Epithelial cell of proximal tubule (primary cell): Measurements from ENCODE around the gene L3MBTL1. TPM values are rescaled to one million over a fixed set of nuclear protein-coding genes. Genes with fewer than 3 reads are reported as not detected.

Experiments used
- DNase-seq: peaks from one replicate; pipeline ENCODE4 v3.0.0-alpha.2; 2011; ENCODE audit warnings: low read depth
- H3K4me3 ChIP-seq: 2 replicates; pipeline ENCODE4 v1.5.1; 2011; ENCODE audit warnings: low read depth, mild to moderate bottlenecking, low read length
- CTCF ChIP-seq: conservative IDR thresholded peaks from 2 replicates; pipeline ENCODE4 v1.5.1; 2012; ENCODE audit warnings: low read depth, mild to moderate bottlenecking, low read length
- total RNA-seq: library from RNA; depleted of rRNA; stranded (reverse); fragments of >200 nt; gene quantifications from 2 replicates; pipeline ENCODE4 v1.2.3, GENCODE V29; 2015

Gene L3MBTL1
- total RNA-seq, 1 donor from 2014 or later: 5.2 TPM

- TF ChIP-seq CTCF: no peak
- DNase-seq: no peak
- H3K4me3 ChIP-seq: no peak overlapping the region
These were observed 28.0 kb downstream of the L3MBTL1 start for GRCh38 chr20:43535370-43536004.

DNA sequence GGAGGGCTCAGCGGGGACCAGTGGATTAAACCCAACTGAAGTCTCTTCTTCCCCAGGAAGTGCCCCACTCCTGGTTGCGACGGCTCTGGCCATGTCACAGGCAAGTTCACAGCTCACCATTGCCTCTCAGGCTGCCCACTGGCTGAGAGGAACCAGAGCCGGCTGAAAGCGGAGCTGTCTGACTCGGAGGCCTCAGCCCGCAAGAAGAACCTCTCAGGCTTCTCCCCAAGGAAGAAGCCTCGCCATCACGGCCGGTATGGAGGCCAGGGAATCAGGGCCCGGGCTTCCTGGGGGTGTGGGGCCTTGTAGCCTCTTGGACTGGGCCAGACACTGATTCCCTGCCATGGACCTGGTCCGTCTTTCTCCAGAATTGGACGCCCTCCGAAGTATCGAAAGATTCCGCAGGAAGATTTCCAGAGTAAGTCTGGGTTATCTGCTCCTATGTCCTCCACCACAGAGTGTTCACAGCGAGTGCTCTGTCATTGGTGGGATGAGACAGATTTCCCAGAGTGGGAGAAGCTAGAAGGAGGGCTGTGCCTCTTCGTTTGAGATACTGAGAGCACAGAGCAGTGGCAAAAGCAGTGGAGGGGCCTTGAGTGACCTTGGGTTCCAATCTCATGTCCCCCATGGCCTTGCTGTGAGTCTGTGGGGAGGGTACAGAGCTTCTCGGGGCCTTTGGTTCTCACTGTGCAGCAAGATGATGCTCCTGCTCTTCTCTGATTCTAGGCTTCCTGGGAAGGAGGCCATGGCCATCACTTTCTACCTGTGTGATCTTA, 28.7 kb downstream of the L3MBTL1 start:
- DNase-seq: no peak
- no peak overlapping the region for H3K4me3 ChIP-seq
- TF ChIP-seq CTCF: no peak

- H3K4me3 ChIP-seq: no peak overlapping the region
- peak; percentile 36 for DNase-seq
- no peak for TF ChIP-seq CTCF
These were observed 29.4 kb downstream of the L3MBTL1 start for GRCh38 chr20:43536817-43537440.

GRCh38 chr20:43537921-43538877, 30.7 kb downstream of the L3MBTL1 start:
- no peak overlapping the region for H3K4me3 ChIP-seq
- TF ChIP-seq CTCF: peak; percentile 96
- DNase-seq: no peak

- DNase-seq: no peak
- TF ChIP-seq CTCF: no peak
These were observed 31.6 kb downstream of the L3MBTL1 start for GRCh38 chr20:43538878-43539700.

More at GRCh38 chr20:43538878-43539700, 31.6 kb downstream of the L3MBTL1 start:
- no peak overlapping the region for H3K4me3 ChIP-seq
